DND-41 (cell line): Measurements from ENCODE around the gene GPR68.

Experiments
- ATAC-seq: fragments of 200-7000 bp; cut with Tn5 transposase; 3 replicates; pipeline ENCODE4 v1.9.1; 2021; ENCODE audit warnings: low read depth; ENCODE audit not compliant: insufficient read depth
- DNase-seq: peaks from one replicate; pipeline ENCODE4 v3.0.0-alpha.2; 2020
- H2AFZ ChIP-seq: 2 replicates; pipeline ENCODE4 v1.6.0; 2012; ENCODE audit warnings: low read depth, low read length
- H3K27ac ChIP-seq: 2 replicates; pipeline ENCODE4 v1.5.1; 2012; ENCODE audit warnings: low read length, inconsistent platforms
- H3K27me3 ChIP-seq: fragments of 200-600 bp; sonication (generic); 2 replicates; pipeline ENCODE4 v1.6.0; 2012; ENCODE audit warnings: low read length, mild to moderate bottlenecking, inconsistent platforms; ENCODE audit not compliant: insufficient read depth, poor library complexity
- H3K36me3 ChIP-seq: 2 replicates; pipeline ENCODE4 v1.5.1; 2012; ENCODE audit warnings: low read length, inconsistent platforms; ENCODE audit not compliant: insufficient read depth
- H3K4me1 ChIP-seq: 2 replicates; pipeline ENCODE4 v1.5.1; 2012; ENCODE audit warnings: mild to moderate bottlenecking, low read length; ENCODE audit not compliant: insufficient read depth
- H3K4me2 ChIP-seq: 2 replicates; pipeline ENCODE4 v1.6.0; 2012; ENCODE audit warnings: mild to moderate bottlenecking, moderate library complexity, low read length, inconsistent platforms; ENCODE audit not compliant: insufficient read depth
- H3K4me3 ChIP-seq, 2 experiments: fragments of 200-600 bp in 1 of 2; shearing (Covaris generic) in 1 of 2; 2 replicates each; pipeline ENCODE4 v1.5.1; 2012 to 2016; ENCODE audit warnings: inconsistent platforms in 2 of 2, low read length in 2 of 2, mild to moderate bottlenecking in 2 of 2, low read depth in 1 of 2, moderate library complexity in 1 of 2
- H3K79me2 ChIP-seq: 2 replicates; pipeline ENCODE4 v1.6.0; 2012; ENCODE audit warnings: low read length, inconsistent platforms; ENCODE audit not compliant: insufficient read depth
- H3K9ac ChIP-seq: 2 replicates; pipeline ENCODE4 v1.6.0; 2012; ENCODE audit warnings: low read depth, mild to moderate bottlenecking, inconsistent platforms, low read length, moderate library complexity
- H3K9me3 ChIP-seq: 2 replicates; pipeline ENCODE4 v1.5.1; 2012; ENCODE audit warnings: low read length, moderate library complexity, mild to moderate bottlenecking, inconsistent platforms; ENCODE audit not compliant: insufficient read depth, severe bottlenecking
- H4K20me1 ChIP-seq: 2 replicates; pipeline ENCODE4 v1.6.0; 2012; ENCODE audit warnings: low read length; ENCODE audit not compliant: insufficient read depth
- EZH2 ChIP-seq: IDR thresholded peaks from 3 replicates; pipeline ENCODE4 v1.6.1; 2012; ENCODE audit warnings: borderline replicate concordance, low read depth, mild to moderate bottlenecking, moderate library complexity, low read length, inconsistent platforms; ENCODE audit not compliant: severe bottlenecking
- TF ChIP-seq, protein P1 (sequence below): IDR thresholded peaks from 2 replicates; pipeline ENCODE4 v1.5.1; 2012; ENCODE audit warnings: borderline replicate concordance, low read length, moderate library complexity, mild to moderate bottlenecking; ENCODE audit not compliant: poor library complexity, severe bottlenecking; ENCODE audit errors: extremely low read depth

The GPR68 gene

DNA sequence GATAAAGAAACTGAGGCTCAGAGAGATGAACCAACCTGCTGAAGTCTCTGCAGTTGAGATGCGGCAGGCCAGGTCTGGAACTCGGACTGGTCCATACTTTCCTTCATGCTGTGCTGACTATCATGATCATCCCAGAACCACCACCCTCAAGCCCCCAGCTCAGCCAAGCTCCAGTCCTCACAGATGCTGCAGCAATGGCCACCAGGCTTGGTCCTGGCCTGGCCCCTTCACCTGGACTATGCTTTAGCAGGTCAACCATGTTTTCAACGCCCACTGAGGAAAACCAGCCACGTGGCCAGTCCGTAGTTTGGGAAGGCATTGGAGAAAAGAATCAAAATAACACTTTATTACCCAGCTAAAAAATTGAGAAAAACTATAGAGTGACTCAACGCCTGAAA is 1.4 kb downstream of the GPR68 start:
- Histone ChIP-seq H3K4me2 (peak overlapping the region; percentile 54), H3K79me2 (no peaks in the 10 kb centered on the region), H3K36me3 (no peaks in the 10 kb centered on the region), H3K9me3 (no peaks in the 10 kb centered on the region), H3K27ac (peak overlapping the region; percentile 87), H2AFZ (no peak overlapping the region), H3K27me3 (no peaks in the 10 kb centered on the region), H3K4me3 (peak overlapping the region in 1 of 2 experiments; percentile 1; a peak in 1 of 4 replicates), H3K9ac (peak overlapping the region; percentile 19), H3K4me1 (peaks cover 58% of the 10 kb centered on the region), H4K20me1 (no peaks in the 10 kb centered on the region)
- ATAC-seq (no peak), DNase-seq (no peak)
- TF ChIP-seq EZH2, result no peak
- TF ChIP-seq, protein P1, sequence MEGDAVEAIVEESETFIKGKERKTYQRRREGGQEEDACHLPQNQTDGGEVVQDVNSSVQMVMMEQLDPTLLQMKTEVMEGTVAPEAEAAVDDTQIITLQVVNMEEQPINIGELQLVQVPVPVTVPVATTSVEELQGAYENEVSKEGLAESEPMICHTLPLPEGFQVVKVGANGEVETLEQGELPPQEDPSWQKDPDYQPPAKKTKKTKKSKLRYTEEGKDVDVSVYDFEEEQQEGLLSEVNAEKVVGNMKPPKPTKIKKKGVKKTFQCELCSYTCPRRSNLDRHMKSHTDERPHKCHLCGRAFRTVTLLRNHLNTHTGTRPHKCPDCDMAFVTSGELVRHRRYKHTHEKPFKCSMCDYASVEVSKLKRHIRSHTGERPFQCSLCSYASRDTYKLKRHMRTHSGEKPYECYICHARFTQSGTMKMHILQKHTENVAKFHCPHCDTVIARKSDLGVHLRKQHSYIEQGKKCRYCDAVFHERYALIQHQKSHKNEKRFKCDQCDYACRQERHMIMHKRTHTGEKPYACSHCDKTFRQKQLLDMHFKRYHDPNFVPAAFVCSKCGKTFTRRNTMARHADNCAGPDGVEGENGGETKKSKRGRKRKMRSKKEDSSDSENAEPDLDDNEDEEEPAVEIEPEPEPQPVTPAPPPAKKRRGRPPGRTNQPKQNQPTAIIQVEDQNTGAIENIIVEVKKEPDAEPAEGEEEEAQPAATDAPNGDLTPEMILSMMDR, result no peak

- Histone ChIP-seq H4K20me1 (no peaks in the 10 kb centered on the region), H3K27ac (peak overlapping the region; percentile 87), H3K4me3 (no peak overlapping the region), H3K36me3 (no peaks in the 10 kb centered on the region), H3K27me3 (no peaks in the 10 kb centered on the region), H2AFZ (no peak overlapping the region), H3K4me2 (peak overlapping the region; percentile 54), H3K4me1 (peaks cover 58% of the 10 kb centered on the region), H3K79me2 (no peaks in the 10 kb centered on the region), H3K9me3 (no peaks in the 10 kb centered on the region), H3K9ac (peak overlapping the region; percentile 19)
- TF ChIP-seq EZH2, result no peak
- TF ChIP-seq, protein P1, result no peak
- ATAC-seq, result no peak
- no peak for DNase-seq
Measured at GRCh38 chr14:91242635-91243034, 1.9 kb downstream of the GPR68 start.

DNA sequence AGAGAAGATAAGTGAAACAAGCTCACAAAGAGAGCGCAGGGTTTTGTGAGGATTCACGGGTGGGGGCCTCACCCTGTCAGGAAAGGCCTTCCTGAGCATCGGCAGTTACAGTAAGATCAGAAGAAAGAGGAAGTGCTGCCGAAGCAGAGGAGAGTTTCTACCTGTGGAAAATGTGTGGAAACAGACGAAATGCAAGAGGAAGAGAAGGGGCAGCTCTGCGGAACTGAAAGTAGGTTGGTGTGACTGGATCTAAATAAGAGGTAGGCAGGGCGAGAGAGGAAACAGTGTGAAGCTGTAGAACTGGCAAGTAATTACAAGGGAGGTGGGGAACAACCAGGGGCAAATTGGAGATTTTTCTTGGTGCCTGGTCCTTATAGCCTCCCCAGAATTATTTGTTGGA is 2.6 kb downstream of the GPR68 start:
- Histone ChIP-seq H3K4me2 (no peak overlapping the region), H3K36me3 (no peaks in the 10 kb centered on the region), H3K9ac (no peak overlapping the region), H3K4me1 (peaks cover 58% of the 10 kb centered on the region), H2AFZ (no peak overlapping the region), H3K27me3 (no peaks in the 10 kb centered on the region), H3K27ac (peak overlapping the region; percentile 52), H3K4me3 (no peak overlapping the region), H3K9me3 (no peaks in the 10 kb centered on the region), H3K79me2 (no peaks in the 10 kb centered on the region), H4K20me1 (no peaks in the 10 kb centered on the region)
- no peak for TF ChIP-seq EZH2
- TF ChIP-seq, protein P1, result no peak
- no peak for DNase-seq
- ATAC-seq, result no peak

DNA sequence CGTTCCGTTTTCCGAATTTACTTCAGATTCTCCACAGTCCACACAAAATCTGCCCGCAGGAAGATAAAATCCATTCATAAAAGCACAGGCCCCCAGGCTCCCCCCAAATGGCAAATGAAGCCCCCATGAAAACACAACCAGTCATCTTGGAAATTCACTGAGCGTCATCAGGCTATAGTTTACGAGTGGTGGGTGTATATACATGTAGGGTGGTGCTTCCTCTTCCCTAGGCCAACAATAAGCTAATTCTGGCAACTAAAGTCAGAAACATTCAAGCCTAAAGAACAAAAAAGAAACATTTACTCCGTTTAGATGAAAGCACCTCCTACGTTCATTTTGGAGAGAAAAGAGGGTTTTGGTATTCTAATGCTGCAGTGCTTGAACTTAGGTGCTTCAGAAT is 5.8 kb downstream of the GPR68 start:
- no peaks in the 10 kb centered on the region for H3K9me3 ChIP-seq
- no peak overlapping the region for H3K4me3 ChIP-seq
- H3K36me3 ChIP-seq, result no peaks in the 10 kb centered on the region
- H3K9ac ChIP-seq, result no peak overlapping the region
- H2AFZ ChIP-seq, result no peak overlapping the region
- H3K4me1 ChIP-seq, result peaks cover 26% of the 10 kb centered on the region
- no peak for TF ChIP-seq EZH2
- TF ChIP-seq, protein P1, result no peak
- H3K79me2 ChIP-seq, result no peaks in the 10 kb centered on the region
- H4K20me1 ChIP-seq, result no peaks in the 10 kb centered on the region
- DNase-seq, result no peak
- H3K27ac ChIP-seq, result no peak overlapping the region
- ATAC-seq, result no peak
- no peak overlapping the region for H3K4me2 ChIP-seq
- H3K27me3 ChIP-seq, result no peaks in the 10 kb centered on the region
